ENCODE measurements around the gene CCDC28A.

CCDC28A gene

DNA sequence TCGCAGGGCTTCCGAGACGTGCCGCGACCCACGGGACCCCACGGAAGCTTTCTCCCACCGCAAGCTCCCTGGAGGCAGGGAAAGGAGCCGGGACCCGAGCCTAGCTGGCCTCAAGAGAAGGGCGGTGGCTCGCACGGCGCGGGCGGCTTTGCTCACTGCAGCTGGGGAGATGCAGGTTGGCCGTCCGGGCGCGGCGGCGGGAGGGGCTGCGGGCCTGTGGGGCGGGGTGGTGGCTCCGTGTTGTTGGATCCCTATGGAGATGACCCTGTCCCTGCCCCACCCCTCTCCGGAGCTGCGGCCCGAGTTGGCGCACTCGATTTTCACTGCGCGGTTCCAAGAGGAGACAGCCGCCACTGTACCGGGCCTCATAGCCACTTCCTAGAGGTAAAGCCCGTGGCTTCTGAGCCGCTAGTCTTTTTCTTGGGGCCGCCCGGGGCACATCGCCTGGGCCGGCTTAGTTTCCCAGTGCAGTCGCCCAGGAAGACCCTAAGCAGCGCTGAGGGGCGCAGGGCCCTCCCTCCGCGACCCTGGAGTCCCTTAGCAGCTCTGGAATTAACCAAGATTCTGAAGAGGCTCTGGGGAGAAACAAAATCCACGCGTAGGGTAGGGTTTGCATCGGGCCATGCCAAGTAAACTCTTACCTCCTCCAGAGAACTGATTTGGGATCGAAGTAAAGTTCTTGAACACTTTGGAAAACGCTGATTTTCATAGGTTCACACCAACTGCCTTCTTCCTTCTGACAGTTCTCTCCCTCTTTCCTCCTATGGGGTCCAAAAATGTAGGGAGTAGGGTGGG, 22.4 kb downstream of the CCDC28A start, which contains the start of gene ECT2L:
Gene ECT2L (plus strand): TSS at position 279 of the 795 bp plus-strand sequence. CDS start 17,188 bp downstream, outside the sequence.
- no peak for DNase-seq (ENCODE audit: low read depth in 1 of 2, low spot score in 1 of 2)

DNA sequence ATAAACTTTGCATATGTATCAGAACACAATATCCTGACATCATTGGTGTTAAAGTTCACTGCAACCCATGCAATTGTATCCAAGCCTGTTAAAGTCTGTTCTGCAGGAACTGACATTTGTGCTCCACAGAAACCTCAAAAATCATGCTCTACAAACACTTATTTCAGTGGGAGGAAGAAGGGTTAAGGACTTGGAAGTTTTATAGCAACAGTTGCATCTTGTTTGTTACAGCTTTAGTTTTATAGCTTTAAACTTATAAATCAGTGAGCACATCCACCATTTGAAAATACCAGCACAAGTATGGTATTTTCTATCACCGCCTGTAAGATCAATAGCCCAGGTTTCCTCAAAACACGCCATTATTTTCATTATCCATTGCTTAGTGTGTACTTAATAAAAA, 23.2 kb downstream of the CCDC28A start:
- no peak for DNase-seq (ENCODE audit: low read depth in 1 of 2, low spot score in 1 of 2)

DNA sequence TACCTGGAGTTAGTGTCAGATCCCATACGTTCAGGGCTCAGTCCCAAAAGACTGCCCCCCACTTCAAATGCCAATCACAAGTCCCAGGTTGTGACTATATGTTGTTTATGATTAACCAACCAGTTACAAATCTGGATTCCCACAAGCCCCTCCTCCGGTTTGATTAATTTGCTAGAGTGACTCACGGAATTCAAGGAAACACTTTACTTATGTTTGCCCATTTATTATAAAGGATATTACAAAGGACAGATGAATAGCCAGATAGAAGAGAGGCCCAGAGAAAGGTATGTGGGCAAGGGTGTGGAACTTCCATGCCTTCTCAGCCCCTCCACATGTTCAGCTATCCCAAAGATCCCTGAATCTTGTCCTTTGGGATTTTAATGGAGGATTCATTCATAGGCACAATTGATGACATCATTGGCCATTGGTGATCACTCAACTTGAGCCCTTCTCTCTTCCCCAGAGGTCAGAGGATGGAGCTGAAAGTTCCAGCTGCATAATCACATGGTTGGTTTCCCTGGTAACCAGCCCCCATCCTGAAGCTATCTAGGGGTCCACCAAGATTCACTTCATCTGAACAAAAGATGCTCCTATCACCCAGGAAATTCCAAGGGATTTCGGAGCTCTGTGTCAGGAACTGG, 24.4 kb downstream of the CCDC28A start:
- DNase-seq (ENCODE audit: low read depth in 1 of 2, low spot score in 1 of 2): no peak

DNA sequence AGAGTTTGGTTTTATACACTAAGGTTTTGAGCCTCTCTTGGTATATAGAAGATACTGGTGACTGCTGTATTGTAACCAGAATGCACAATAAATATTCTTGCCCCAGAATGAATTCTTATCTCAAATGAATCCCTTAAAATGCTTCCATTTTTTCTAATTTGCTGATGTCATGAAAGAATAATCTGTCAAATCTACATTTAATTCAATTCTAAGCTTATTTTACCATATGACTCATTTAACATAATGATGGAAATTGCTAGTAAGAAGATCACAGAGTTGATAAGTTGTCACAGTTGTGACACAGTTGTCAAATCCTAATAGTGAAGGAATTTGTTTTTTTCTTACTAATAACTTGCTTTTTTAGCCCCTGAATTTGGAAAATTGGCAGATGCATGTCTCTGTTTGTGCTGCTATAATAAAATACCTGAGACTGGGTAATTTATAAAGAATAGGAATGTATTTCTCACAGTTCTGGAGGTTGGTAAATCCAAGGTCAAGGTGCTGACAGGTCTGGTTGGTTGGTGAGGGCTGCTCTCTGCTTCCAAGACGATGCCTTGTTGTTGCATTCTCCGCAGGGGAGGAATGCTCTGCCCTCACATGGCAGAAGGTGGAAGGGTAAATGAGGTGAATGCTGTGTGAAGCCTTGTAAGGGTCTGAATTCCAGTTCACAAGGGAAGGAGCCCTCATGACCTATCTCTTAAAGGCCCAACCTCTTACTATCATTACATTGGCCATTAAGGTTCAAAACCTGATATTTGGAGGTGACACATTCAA, 27.0 kb downstream of the CCDC28A start:
- no peak for DNase-seq (ENCODE audit: low read depth in 1 of 2, low spot score in 1 of 2)

DNA sequence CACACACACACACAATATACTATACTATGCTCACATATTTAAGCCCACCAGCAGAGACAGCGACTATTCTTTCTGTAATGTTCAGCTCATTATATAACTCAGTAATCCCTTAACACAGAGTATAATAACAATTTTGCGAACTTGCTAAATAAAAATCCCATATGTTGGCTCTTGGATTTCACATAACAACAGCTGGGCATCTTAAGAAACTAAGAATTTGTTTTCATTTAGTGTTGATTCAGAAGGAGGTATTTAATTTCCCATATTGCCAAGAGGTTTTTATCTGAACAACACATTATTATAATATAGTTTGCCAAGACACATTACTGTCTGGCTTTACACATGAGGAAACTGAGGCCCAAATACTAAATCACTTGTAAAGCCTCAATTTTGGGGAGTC, 29.8 kb downstream of the CCDC28A start:
- DNase-seq (ENCODE audit: low read depth in 1 of 2, low spot score in 1 of 2): no peak

DNA sequence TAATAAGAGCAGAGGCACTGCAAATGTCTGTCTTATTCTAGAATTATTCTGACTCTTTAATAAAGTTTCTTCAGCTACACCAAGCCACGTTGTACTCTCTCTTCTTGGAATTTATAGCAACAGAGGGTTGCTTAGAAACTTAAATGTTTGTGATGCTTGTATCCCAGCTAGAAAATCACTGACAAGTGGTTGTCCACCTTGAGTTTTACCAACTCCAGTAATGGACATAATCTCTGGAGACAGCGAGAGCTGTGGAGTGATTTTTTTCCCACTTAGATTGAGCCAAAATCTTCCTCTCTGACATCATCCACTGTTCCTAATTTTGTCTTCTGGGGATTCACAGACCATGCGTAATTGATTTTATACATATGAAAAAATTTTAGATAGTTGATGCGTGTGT, 30.3 kb downstream of the CCDC28A start:
- DNase-seq (ENCODE audit: low read depth in 1 of 2, low spot score in 1 of 2): no peak

DNA sequence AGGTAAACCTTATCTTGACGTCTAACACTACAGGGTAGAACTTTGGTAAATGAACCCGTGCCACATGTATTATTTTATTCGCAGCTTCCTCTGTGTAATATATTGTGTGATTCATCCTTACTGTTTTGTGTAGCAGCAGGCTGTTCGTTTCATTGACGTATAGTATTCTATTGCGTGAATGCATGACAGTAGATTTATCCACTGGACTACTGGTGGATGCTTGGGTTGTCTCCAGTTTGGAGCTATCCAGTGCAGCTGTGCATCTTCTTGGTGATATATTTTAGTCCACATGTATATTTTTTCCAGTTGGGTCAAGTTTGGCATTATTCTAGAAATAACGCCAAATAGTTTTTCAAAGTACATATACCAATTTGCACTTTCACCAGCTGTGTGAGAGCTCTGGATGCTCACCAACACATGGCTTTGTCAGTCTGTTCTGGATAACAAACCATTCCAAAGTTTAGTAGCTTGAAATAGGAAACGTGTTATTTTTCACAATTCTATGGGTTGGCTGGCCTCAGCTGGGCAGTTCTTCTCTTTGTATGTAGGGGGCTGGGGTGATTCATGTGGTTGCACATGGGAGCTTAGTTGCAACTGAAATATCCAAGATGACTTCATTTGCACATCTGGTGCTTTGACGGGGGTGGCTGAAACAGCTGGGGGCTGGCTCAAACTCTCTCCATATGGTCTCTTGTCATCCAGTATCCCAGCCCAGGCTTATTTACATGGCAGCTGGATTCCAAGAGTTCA, 31.6 kb downstream of the CCDC28A start:
- no peak for DNase-seq (ENCODE audit: low read depth in 1 of 2, low spot score in 1 of 2)

DNA sequence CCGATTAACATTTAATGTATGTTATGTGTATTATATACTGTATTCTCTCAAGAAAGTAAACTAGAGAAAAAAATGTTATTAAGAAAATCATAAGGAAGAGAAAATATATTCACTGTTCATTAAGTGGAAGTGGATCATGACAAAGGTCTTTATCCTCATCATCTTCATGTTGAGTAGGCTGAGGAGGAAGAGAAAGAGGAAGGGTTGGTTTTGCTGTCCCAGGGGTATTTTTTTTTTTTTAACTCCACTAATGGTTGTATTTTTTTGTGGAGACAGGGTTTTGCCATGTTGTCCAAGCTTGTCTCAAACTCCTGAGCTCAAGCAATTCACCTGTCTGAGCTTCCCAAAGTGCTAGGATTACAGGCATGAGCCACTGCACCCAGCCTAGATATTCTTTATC, 33.3 kb downstream of the CCDC28A start:
- DNase-seq (ENCODE audit: low read depth in 1 of 2, low spot score in 1 of 2): no peak

DNA sequence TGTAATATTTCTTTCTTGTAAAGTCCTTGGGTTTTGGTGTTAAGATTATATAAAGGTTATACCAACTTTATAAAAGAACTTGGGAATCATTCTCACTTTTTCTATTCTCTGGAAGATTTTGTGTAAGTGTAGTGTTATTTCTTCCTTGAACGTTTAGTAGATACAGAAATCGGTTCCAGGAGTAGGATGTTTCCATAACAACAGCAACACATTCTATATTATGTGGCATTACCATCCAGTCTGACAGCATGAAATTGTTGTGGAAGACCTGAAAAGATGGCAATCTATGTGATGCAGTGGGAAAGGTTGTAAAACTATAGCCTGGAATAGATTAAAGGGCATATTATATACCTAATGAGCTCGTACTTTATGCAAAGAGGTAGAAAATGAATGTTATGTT, 36.1 kb downstream of the CCDC28A start:
- no peak for DNase-seq (ENCODE audit: low read depth in 1 of 2, low spot score in 1 of 2)

DNA sequence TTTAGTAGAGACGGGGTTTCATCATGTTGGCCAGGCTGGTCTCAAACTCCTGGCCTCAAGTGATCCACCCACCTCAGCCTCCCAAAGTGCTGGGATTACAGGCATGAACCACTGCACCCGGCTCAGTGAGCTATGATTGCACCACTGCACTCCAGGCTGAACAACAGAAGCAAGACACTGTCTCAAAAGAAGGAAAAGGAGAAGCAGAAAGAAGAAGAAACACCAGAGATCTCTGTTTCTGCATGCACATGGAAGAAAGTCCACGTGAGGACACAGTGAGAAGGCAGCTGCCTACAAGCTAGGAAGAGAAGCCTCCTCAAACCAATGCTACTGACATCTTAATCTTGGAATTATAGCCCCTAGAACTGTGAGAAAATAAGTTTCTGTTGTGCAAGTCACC, 38.3 kb downstream of the CCDC28A start:
- no peak for DNase-seq (ENCODE audit: low read depth in 1 of 2, low spot score in 1 of 2)

DNA sequence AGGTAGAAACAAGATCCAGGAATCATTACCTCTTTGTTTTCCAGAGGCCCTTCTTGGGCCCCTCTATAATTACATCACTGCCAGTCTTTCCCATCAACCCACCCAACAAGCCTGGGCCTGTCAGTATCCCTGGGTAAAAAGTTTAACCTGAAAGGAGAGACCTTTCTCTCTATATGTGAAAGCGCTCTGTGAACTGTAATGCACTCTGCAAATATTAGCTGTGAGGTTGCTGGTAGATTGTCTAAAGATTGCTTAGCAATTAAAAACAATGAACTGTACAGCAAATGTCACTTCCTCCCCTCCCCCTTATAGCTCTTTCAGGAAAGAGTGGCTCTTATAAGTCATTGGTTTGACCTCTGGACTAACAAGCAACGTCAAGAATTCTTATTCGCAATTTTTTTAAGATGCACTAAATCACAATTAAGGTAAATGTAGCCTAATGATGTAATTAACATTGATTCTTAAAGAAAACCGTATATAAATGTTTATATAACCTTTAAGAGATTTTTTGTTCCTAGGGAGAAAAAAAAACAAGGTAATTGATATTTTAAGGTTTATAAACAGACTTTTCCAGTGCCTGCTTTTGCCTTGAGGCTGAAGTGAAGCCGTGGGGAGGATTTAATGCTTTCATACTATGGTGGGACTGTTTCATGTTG, 40.7 kb downstream of the CCDC28A start:
- DNase-seq (ENCODE audit: low read depth in 1 of 2, low spot score in 1 of 2): no peak

DNA sequence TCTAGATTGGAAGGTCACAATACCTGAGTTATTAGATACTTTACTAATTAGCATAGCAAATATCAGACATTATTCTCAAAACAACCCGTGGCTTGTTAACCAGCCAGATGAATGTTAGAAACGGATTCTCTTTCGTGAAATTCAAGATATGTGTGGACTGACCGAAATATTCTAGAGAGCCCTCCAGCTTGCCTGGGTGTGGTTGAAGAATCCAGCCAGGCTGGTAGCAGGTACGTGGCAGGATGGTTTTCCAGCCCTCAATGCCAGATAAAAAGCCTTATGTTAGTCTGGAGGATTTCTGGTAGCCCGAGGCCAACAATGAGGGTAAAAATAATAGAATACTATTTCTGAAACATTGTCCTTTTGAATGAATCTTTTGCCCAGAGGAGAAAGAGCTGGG, 41.7 kb downstream of the CCDC28A start:
- DNase-seq (ENCODE audit: low read depth in 1 of 2, low spot score in 1 of 2): no peak

DNA sequence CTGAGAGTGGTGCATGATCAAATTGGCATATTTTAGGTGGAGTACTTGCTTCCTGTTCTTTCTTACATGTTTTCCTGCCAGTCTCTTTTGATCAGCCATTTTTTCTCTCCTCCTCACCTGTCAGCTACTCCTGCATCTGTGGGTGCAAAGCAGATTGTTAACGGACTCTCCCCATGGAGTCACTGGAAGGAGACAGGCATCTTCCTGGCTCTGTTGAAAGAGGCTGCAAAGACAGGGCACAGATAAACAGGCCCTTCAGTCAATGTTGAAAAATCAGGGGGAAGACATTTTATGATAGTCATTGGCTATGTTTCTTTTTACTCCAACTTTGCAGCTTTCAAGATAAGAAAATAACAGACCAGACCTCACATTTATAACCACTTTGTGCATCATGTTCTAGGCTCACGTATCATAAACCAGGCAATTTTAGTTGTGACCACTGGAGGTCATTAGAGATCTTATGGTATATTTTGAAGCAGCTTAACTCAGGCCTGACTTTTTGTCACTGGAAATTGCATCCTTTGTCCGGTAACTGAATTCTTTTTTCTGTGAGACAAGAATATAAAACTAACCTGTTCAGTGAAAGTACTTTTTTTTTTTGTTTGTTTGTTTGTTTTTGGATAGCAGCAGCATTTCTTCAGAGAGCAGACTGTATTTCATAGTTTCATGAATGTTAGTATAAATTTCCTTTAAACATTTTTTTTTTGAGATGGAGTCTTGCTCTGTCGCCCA, 42.4 kb downstream of the CCDC28A start:
- DNase-seq (ENCODE audit: low read depth in 1 of 2, low spot score in 1 of 2): no peak

DNA sequence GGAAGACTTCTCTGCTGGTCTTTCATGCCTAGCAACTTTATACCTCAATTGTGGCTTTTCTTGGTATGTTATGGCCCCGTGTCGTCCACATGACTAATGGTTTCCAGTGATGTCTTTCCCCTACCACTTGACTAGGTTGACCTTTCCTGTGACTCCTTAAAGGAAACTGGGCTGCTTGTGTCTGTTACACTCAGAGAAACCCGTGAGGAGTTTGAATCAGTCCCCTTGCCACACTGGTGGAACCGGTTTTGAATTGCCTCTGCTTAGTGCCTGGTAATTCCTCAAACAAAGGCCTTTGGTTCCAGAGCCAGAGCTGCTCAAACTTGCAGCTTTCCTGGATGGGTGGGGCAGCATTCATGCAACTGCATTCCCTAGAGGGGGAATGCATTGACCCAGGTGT, 44.2 kb downstream of the CCDC28A start:
- no peak for DNase-seq (ENCODE audit: low read depth in 1 of 2, low spot score in 1 of 2)

DNA sequence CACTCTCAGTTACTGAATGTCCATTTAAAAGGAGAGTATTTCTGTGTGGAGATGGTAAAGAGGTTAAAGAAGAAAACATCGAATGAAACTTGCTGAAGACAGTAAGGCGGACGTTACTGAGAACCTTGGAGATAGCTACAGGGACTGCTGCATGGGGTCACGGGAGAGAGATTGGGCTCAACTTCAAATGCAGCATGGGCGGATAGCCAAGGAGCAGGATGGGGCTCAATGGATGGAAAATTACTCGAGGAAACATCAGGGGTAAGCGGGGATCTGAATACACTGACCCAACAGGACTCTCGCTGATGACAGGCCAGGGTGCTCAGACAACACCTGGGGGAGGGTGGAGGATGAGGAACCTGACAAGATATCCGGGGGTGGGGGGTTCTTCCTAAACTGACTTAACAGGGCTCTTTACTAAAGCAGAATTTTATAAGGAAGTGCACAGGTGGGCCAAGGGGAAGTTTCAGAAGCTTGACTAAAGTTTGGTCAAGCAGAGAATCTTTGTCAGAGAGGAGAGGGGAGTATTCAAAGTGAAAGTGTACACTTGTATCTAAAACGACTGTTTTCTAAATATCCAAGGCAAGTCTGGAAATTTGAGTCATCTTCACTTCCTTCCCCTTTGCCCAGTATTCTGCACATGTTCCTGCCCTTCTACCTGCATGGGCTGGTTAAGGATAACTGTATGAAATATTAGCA, 45.1 kb downstream of the CCDC28A start:
- DNase-seq (ENCODE audit: low read depth in 1 of 2, low spot score in 1 of 2): no peak

DNA sequence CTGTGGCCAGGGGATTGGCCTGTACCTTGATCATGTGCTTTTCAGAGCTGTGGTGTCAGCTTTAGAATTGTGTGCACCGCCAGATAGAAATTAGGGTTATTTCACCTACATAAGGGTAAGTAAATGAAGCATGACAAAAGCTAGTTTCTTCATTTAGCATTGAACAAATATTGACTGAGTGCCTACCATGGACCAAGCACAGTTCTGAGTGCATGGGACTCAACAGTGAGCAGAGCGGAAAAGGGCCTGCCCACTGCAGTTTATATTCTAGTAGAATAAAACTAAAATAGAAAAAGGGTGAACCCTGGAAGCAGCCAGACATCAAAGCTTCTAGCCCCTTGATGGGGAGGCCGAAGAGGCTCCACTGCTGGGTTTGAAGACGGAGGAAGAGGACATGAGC, 48.0 kb downstream of the CCDC28A start:
- DNase-seq (ENCODE audit: low read depth in 1 of 2, low spot score in 1 of 2): no peak

DNA sequence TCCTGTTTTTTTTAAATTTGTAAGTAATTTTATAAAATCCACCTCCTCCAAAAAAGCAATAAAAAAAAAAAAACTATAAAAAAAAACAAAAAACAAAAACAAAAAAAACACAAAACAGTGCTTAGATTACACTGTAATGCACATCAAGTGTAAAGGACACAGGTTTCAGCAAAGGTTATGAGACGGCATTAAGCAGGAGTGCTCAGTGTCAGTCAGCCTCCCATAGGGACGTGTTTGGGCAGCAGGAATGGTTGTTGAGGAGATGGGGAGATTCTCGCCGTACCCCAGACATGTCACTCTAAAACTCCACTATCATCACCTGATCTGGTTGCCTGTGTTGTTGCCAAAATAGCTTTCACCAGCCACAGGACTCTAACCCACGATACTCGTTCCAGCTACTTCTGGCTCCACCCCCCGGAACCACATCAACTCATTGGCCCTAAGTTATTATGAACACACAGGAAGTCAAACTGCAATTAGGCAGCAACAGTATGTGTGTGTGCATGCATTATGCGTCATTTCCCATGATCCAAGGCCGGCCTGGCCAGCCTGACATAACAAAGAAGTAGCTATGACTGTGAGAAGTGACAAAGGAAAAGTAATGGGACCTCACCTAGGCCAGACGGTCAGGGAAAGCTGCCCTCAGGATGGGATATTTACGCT, 51.0 kb downstream of the CCDC28A start:
- DNase-seq (ENCODE audit: low read depth in 1 of 2, low spot score in 1 of 2): no peak

DNA sequence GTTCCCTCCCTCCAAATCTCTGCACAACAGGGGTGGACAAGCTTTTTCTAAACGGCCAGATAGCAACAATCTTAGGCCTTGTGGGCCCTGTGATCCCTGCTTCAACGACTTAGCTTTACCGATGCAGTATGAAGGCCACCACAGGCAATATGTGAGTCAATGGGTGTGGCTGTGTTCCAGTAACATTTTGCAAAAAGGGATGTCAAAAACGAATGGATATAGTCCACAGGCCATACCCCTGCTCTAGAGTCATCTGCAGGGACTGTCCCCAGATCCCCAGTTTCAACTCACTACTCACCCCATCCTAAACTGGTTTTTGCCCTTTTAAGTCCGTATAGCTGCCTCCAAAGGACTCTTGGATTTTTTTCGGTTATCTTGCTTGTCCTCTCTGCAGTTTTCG, 56.7 kb downstream of the CCDC28A start:
- no peak for DNase-seq (ENCODE audit: low read depth in 1 of 2, low spot score in 1 of 2)

DNA sequence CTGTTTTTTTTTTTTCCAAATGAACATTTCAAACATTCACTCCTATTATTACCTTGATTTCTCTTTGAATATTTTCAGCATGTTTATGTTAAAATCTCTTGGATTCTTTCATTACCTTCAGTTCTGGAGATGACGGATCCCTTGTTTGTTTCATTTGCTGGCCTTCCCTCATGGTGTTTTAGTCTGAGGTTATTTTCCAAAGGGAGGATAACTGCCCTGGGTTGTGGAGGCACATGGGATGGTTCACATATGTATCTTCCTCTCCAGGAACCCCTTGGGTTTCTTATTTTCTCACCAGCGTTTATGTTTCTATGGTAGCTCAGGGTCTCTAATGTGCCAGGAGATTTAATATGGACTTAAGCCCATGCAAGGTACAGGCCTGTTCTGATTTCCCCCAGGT, 58.6 kb downstream of the CCDC28A start:
- no peak for DNase-seq (ENCODE audit: low read depth in 1 of 2, low spot score in 1 of 2)
